ENCODE data around the gene PC. TPM values are rescaled to one million over a fixed set of nuclear protein-coding genes. Genes with fewer than 3 reads are reported as not detected.

PC gene
- total RNA-seq, 1 experiment from 2014 or later, result 39.1 TPM

DNA sequence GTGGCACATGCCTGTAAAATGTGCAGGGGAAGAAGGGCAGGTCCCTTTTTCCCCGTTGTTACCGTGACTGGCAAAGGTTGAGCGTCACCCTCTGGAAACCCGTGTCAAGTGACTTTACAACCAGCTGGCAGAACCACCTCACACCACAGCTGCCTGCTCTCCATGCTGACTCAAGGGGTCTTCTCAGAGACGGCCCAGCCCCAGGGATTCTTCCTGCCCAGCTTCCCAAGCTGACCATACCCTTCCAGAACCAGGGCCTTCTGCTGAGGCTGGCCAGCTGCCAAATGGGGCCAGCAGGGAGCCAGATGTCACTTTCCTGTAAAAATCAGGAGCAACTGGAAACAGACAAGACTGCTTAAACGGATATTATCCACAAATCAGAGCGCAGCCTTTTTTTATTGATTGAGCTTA is 6.3 kb downstream of the PC start:
- Histone ChIP-seq H3K4me1 (ENCODE audit: insufficient read depth, low read length, poor library complexity, severe bottlenecking) (peaks cover 29% of the 10 kb centered on the region), H3K27me3 (replicated peaks; ENCODE audit: insufficient read depth, low read depth, low read length, poor library complexity) (no peaks in the 10 kb centered on the region), H3K36me3 (ENCODE audit: insufficient read depth, low read length, poor library complexity, severe bottlenecking) (peaks cover 5% of the 10 kb centered on the region), H3K27ac (ENCODE audit: low read depth, low read length, poor library complexity, severe bottlenecking) (peak overlapping the region; percentile 5), H3K9me3 (ENCODE audit: low read depth, low read length, poor library complexity, severe bottlenecking) (no peaks in the 10 kb centered on the region), H3K4me3 (ENCODE audit: low read depth, low read length, poor library complexity, severe bottlenecking) (no peak overlapping the region)
- DNase-seq (ENCODE audit: low spot score), result peak; percentile 71
- BruUV-seq (replicated peaks), result no TSS peak
- CTCF ChIA-PET, result no interaction called here
- intact Hi-C loops (cut with micrococcal nuclease; ENCODE audit: unreplicated experiment), result no loop called here
- POLR2A ChIA-PET (ENCODE audit: low non-redundant PET), result no interaction called here
- TF ChIP-seq EZH2 (IDR thresholded peaks at IDR 0.05; ENCODE audit: borderline replicate concordance, low read depth, low read length, poor library complexity, severe bottlenecking), result no peak

- peaks cover 29% of the 10 kb centered on the region for H3K4me1 ChIP-seq (ENCODE audit: insufficient read depth, low read length, poor library complexity, severe bottlenecking)
- peaks cover 5% of the 10 kb centered on the region for H3K36me3 ChIP-seq (ENCODE audit: insufficient read depth, low read length, poor library complexity, severe bottlenecking)
- no peak overlapping the region for H3K4me3 ChIP-seq (ENCODE audit: low read depth, low read length, poor library complexity, severe bottlenecking)
- H3K27me3 ChIP-seq (replicated peaks; ENCODE audit: insufficient read depth, low read depth, low read length, poor library complexity), result no peaks in the 10 kb centered on the region
- no peak overlapping the region for H3K27ac ChIP-seq (ENCODE audit: low read depth, low read length, poor library complexity, severe bottlenecking)
- intact Hi-C loops (cut with micrococcal nuclease; ENCODE audit: unreplicated experiment), result no loop called here
- no TSS peak for BruUV-seq (replicated peaks)
- H3K9me3 ChIP-seq (ENCODE audit: low read depth, low read length, poor library complexity, severe bottlenecking), result no peaks in the 10 kb centered on the region
- TF ChIP-seq EZH2 (IDR thresholded peaks at IDR 0.05; ENCODE audit: borderline replicate concordance, low read depth, low read length, poor library complexity, severe bottlenecking), result no peak
- no peak for TF ChIP-seq CTCF (conservative IDR thresholded peaks at IDR 0.05; ENCODE audit: low read depth, low read length)
- POLR2A ChIA-PET (ENCODE audit: low non-redundant PET), result no interaction called here
- CTCF ChIA-PET, result no interaction called here
- DNase-seq (ENCODE audit: low spot score), result no peak
Observed at GRCh38 chr11:66951135-66951534, 7.0 kb downstream of the PC start.

GRCh38 chr11:66950112-66950535 is 8.1 kb downstream of the PC start:
- peak; percentile 77 for DNase-seq (ENCODE audit: low spot score)
- CTCF ChIA-PET, result no interaction called here

More at GRCh38 chr11:66950112-66950535, 8.1 kb downstream of the PC start:
- Histone ChIP-seq H3K4me1 (ENCODE audit: insufficient read depth, low read length, poor library complexity, severe bottlenecking) (peaks cover 29% of the 10 kb centered on the region), H3K36me3 (ENCODE audit: insufficient read depth, low read length, poor library complexity, severe bottlenecking) (peaks cover 5% of the 10 kb centered on the region), H3K9me3 (ENCODE audit: low read depth, low read length, poor library complexity, severe bottlenecking) (no peaks in the 10 kb centered on the region), H3K27ac (ENCODE audit: low read depth, low read length, poor library complexity, severe bottlenecking) (peak overlapping the region; percentile 11), H3K4me3 (ENCODE audit: low read depth, low read length, poor library complexity, severe bottlenecking) (no peak overlapping the region), H3K27me3 (replicated peaks; ENCODE audit: insufficient read depth, low read depth, low read length, poor library complexity) (no peaks in the 10 kb centered on the region)
- POLR2A ChIA-PET (ENCODE audit: low non-redundant PET), result no interaction called here
- BruUV-seq (replicated peaks), result no TSS peak
- TF ChIP-seq CTCF (conservative IDR thresholded peaks at IDR 0.05; ENCODE audit: low read depth, low read length) (no peak), EZH2 (IDR thresholded peaks at IDR 0.05; ENCODE audit: borderline replicate concordance, low read depth, low read length, poor library complexity, severe bottlenecking) (no peak)
- intact Hi-C loops (cut with micrococcal nuclease; ENCODE audit: unreplicated experiment), result no loop called here

All from A673 (cell line).